GM20431 (cell line): ENCODE data around the gene SRGAP3.

Source experiments
- in situ Hi-C: fragments of 300-500 bp; cut with MseI, MboI; formaldehyde crosslinking; loops from one replicate; pipeline ENCODE4 v1.15.0; 2020; ENCODE audit warnings: low sequenced_read_pairs; ENCODE audit not compliant: unreplicated experiment

Gene SRGAP3

GRCh38 chr3:9205345-9206143, 43.9 kb downstream of the SRGAP3 start:
- in situ Hi-C loops = no loop called here

- in situ Hi-C loops = no loop called here
Observed at GRCh38 chr3:9204253-9204992, 45.0 kb downstream of the SRGAP3 start.

- in situ Hi-C loops = no loop called here
Observed at GRCh38 chr3:9203317-9203716, 46.1 kb downstream of the SRGAP3 start.

- in situ Hi-C loops = no loop called here
Observed at GRCh38 chr3:9202546-9202945, 46.9 kb downstream of the SRGAP3 start.

GRCh38 chr3:9201955-9202354, 47.5 kb downstream of the SRGAP3 start:
- in situ Hi-C loops = no loop called here

- in situ Hi-C loops = no loop called here
Observed at GRCh38 chr3:9201266-9201665, 48.2 kb downstream of the SRGAP3 start.

GRCh38 chr3:9199775-9200174, 49.7 kb downstream of the SRGAP3 start:
- in situ Hi-C loops = no loop called here

- in situ Hi-C loops = no loop called here
Observed at GRCh38 chr3:9198899-9199335, 50.5 kb downstream of the SRGAP3 start.

- in situ Hi-C loops = no loop called here
Observed at GRCh38 chr3:9198261-9198660, 51.2 kb downstream of the SRGAP3 start.

GRCh38 chr3:9196020-9196419, 53.4 kb downstream of the SRGAP3 start:
- in situ Hi-C loops = no loop called here

GRCh38 chr3:9195390-9195789, 54.1 kb downstream of the SRGAP3 start:
- in situ Hi-C loops = no loop called here

GRCh38 chr3:9194509-9195184, 54.8 kb downstream of the SRGAP3 start:
- in situ Hi-C loops = no loop called here

- in situ Hi-C loops = no loop called here
Observed at GRCh38 chr3:9193633-9194195, 55.7 kb downstream of the SRGAP3 start.

GRCh38 chr3:9193211-9193610, 56.2 kb downstream of the SRGAP3 start:
- in situ Hi-C loops = no loop called here

GRCh38 chr3:9192248-9193025, 57.0 kb downstream of the SRGAP3 start:
- in situ Hi-C loops = no loop called here

GRCh38 chr3:9190276-9190675, 59.2 kb downstream of the SRGAP3 start:
- in situ Hi-C loops = no loop called here

GRCh38 chr3:9188583-9188982, 60.9 kb downstream of the SRGAP3 start:
- in situ Hi-C loops = no loop called here

GRCh38 chr3:9185701-9186100, 63.7 kb downstream of the SRGAP3 start:
- in situ Hi-C loops = no loop called here

- in situ Hi-C loops = no loop called here
Observed at GRCh38 chr3:9185046-9185445, 64.4 kb downstream of the SRGAP3 start.

- in situ Hi-C loops = no loop called here
Observed at GRCh38 chr3:9184461-9184835, 65.0 kb downstream of the SRGAP3 start.
